B cell (primary cell): ENCODE data around the gene VANGL1.

Experiments used
- EZH2 ChIP-seq: IDR thresholded peaks from 2 replicates; pipeline ENCODE4 v1.6.1; 2012; ENCODE audit warnings: borderline replicate concordance, low read depth, mild to moderate bottlenecking, moderate library complexity, low read length; ENCODE audit not compliant: insufficient read depth, poor library complexity, severe bottlenecking
- TF ChIP-seq, protein P1 (sequence below): fragments of 200-600 bp; IDR thresholded peaks from one replicate; pipeline ENCODE4 v1.8.0; 2022; ENCODE audit warnings: antibody characterized with exemption, mild to moderate bottlenecking

- TF ChIP-seq, protein P1, sequence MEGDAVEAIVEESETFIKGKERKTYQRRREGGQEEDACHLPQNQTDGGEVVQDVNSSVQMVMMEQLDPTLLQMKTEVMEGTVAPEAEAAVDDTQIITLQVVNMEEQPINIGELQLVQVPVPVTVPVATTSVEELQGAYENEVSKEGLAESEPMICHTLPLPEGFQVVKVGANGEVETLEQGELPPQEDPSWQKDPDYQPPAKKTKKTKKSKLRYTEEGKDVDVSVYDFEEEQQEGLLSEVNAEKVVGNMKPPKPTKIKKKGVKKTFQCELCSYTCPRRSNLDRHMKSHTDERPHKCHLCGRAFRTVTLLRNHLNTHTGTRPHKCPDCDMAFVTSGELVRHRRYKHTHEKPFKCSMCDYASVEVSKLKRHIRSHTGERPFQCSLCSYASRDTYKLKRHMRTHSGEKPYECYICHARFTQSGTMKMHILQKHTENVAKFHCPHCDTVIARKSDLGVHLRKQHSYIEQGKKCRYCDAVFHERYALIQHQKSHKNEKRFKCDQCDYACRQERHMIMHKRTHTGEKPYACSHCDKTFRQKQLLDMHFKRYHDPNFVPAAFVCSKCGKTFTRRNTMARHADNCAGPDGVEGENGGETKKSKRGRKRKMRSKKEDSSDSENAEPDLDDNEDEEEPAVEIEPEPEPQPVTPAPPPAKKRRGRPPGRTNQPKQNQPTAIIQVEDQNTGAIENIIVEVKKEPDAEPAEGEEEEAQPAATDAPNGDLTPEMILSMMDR = no peak
- no peak for TF ChIP-seq EZH2
Measured at GRCh38 chr1:115690972-115691371, 49.2 kb downstream of the VANGL1 start.
